GM23338 (cell line): ENCODE measurements around the gene ISY1. TPM values are rescaled to one million over a fixed set of nuclear protein-coding genes. Genes with fewer than 3 reads are reported as not detected.

ENCODE experiments used
- ATAC-seq: fragments of 200-7000 bp; cut with Tn5 transposase; 3 replicates; pipeline ENCODE4 v1.9.1; 2020
- DNase-seq: peaks from one replicate; pipeline ENCODE4 v3.0.0-alpha.2; 2015; ENCODE audit warnings: low spot score
- H2AFZ ChIP-seq: fragments of 200-600 bp; sonication (generic); 2 replicates; pipeline ENCODE4 v1.8.0; 2016; ENCODE audit warnings: antibody characterized with exemption, mild to moderate bottlenecking, moderate library complexity
- H3F3A ChIP-seq: fragments of 200-600 bp; sonication (generic); replicated peaks from 2 replicates; pipeline ENCODE4 v1.8.0; 2017; ENCODE audit warnings: antibody characterized with exemption, mixed run types, low read depth
- H3K27ac ChIP-seq: fragments of 200-600 bp; sonication (generic); 2 replicates; pipeline ENCODE4 v1.6.1; 2016; ENCODE audit warnings: low read depth
- H3K27me3 ChIP-seq: fragments of 200-600 bp; sonication (generic); 2 replicates; pipeline ENCODE4 v1.8.0; 2016; ENCODE audit warnings: mild to moderate bottlenecking, mixed run types, moderate library complexity; ENCODE audit not compliant: insufficient read depth
- H3K36me3 ChIP-seq: fragments of 200-600 bp; sonication (generic); 2 replicates; pipeline ENCODE4 v1.8.0; 2016; ENCODE audit warnings: mild to moderate bottlenecking; ENCODE audit not compliant: insufficient read depth
- H3K4me1 ChIP-seq: fragments of 200-600 bp; sonication (generic); 2 replicates; pipeline ENCODE4 v1.8.0; 2016; ENCODE audit warnings: mild to moderate bottlenecking, moderate library complexity; ENCODE audit not compliant: insufficient read depth
- H3K4me2 ChIP-seq: fragments of 200-600 bp; sonication (generic); 2 replicates; pipeline ENCODE4 v1.7.1; 2017; ENCODE audit warnings: mixed run types
- H3K4me3 ChIP-seq: fragments of 200-600 bp; sonication (generic); 2 replicates; pipeline ENCODE4 v1.6.1; 2016; ENCODE audit warnings: mixed run types
- H3K79me2 ChIP-seq: fragments of 200-600 bp; sonication (generic); replicated peaks from 2 replicates; pipeline ENCODE4 v1.8.0; 2017; ENCODE audit warnings: mild to moderate bottlenecking; ENCODE audit not compliant: insufficient read depth
- H3K9me2 ChIP-seq: fragments of 200-600 bp; sonication (generic); 2 replicates; pipeline ENCODE4 v1.8.0; 2017; ENCODE audit not compliant: insufficient read depth
- H4K20me1 ChIP-seq: fragments of 200-600 bp; sonication (generic); replicated peaks from 2 replicates; pipeline ENCODE4 v1.8.0; 2017; ENCODE audit warnings: mild to moderate bottlenecking; ENCODE audit not compliant: insufficient read depth
- H3K27ac Mint-ChIP-seq: 2 replicates; pipeline ENCODE4 v1.8.0; 2020; ENCODE audit warnings: inconsistent platforms, mild to moderate bottlenecking, moderate library complexity, mixed read lengths
- H3K27me3 Mint-ChIP-seq: 3 replicates; pipeline ENCODE4 v1.8.0; 2022; ENCODE audit warnings: low read depth, mild to moderate bottlenecking, moderate library complexity, mixed read lengths, inconsistent platforms; ENCODE audit not compliant: insufficient read depth, poor library complexity
- H3K36me3 Mint-ChIP-seq: 3 replicates; pipeline ENCODE4 v1.8.0; 2021; ENCODE audit warnings: low read depth, mild to moderate bottlenecking, inconsistent platforms, moderate library complexity, mixed read lengths
- H3K4me1 Mint-ChIP-seq: 3 replicates; pipeline ENCODE4 v1.8.0; 2020; ENCODE audit warnings: mild to moderate bottlenecking, inconsistent platforms, mixed read lengths
- H3K4me3 Mint-ChIP-seq: 3 replicates; pipeline ENCODE4 v1.8.0; 2021; ENCODE audit warnings: moderate library complexity, mild to moderate bottlenecking, inconsistent platforms, mixed read lengths
- H3K9me3 Mint-ChIP-seq: 3 replicates; pipeline ENCODE4 v1.8.0; 2020; ENCODE audit warnings: moderate library complexity, mild to moderate bottlenecking, inconsistent platforms, mixed read lengths
- CREB1 ChIP-seq: fragments of 250-450 bp; sonication (Bioruptor Pico); IDR thresholded peaks from 2 replicates; pipeline ENCODE4 v1.5.0; 2020; ENCODE audit warnings: low read depth, mild to moderate bottlenecking, moderate library complexity
- EZH2 ChIP-seq: fragments of 200-600 bp; sonication (generic); IDR thresholded peaks from one replicate; pipeline ENCODE4 v1.8.0; 2017; ENCODE audit warnings: antibody characterized with exemption, mild to moderate bottlenecking, low read depth; ENCODE audit not compliant: unreplicated experiment
- EZH2phosphoT487 ChIP-seq: fragments of 200-600 bp; sonication (generic); IDR thresholded peaks from one replicate; pipeline ENCODE4 v1.8.1; 2018; ENCODE audit warnings: antibody characterized with exemption; ENCODE audit not compliant: unreplicated experiment
- NANOG ChIP-seq: IDR thresholded peaks from 2 replicates; pipeline ENCODE4 v1.6.1; 2016; ENCODE audit warnings: antibody characterized with exemption, borderline replicate concordance
- POLR2AphosphoS5 ChIP-seq: IDR thresholded peaks from 2 replicates; pipeline ENCODE4 v1.6.1; 2016; ENCODE audit warnings: antibody characterized with exemption, low read depth
- REST ChIP-seq: IDR thresholded peaks from one replicate; pipeline ENCODE4 v1.6.1; 2018; ENCODE audit warnings: antibody characterized with exemption; ENCODE audit not compliant: unreplicated experiment
- STAT1 ChIP-seq: IDR thresholded peaks from one replicate; pipeline ENCODE4 v1.6.1; 2016; ENCODE audit warnings: antibody characterized with exemption; ENCODE audit not compliant: unreplicated experiment
- ZNF114 ChIP-seq: fragments of 250-450 bp; sonication (Bioruptor Pico); IDR thresholded peaks from 2 replicates; pipeline ENCODE4 v1.5.0; 2020; ENCODE audit warnings: mild to moderate bottlenecking, moderate library complexity
- ZNF331 ChIP-seq: fragments of 250-450 bp; sonication (Bioruptor Pico); IDR thresholded peaks from 2 replicates; pipeline ENCODE4 v1.5.0; 2020; ENCODE audit warnings: low read depth, mild to moderate bottlenecking, moderate library complexity
- ZNF462 ChIP-seq: fragments of 250-450 bp; sonication (Bioruptor Pico); IDR thresholded peaks from 2 replicates; pipeline ENCODE4 v1.5.0; 2020; ENCODE audit warnings: mild to moderate bottlenecking, moderate library complexity
- polyA plus RNA-seq: library from polyadenylated mRNA; unstranded; fragments of >200 nt; fragmentation: Nextera tagmentation; extraction: Ambion mirVana; gene quantifications from 2 replicates; pipeline ENCODE4 v1.2.1, GENCODE V29; 2016
- total RNA-seq: library from RNA; depleted of rRNA; stranded (reverse); fragments of >200 nt; shearing (Covaris generic); gene quantifications from 2 replicates; pipeline ENCODE4 v1.2.3, GENCODE V29; 2014
- TF ChIP-seq, protein P1 (sequence below): IDR thresholded peaks from 2 replicates; pipeline ENCODE4 v1.6.1; 2016; ENCODE audit warnings: antibody characterized with exemption

The ISY1 gene
- total and polyA plus RNA-seq, 2 experiments from 2014 or later, result 11.3 to 23.6 TPM

DNA sequence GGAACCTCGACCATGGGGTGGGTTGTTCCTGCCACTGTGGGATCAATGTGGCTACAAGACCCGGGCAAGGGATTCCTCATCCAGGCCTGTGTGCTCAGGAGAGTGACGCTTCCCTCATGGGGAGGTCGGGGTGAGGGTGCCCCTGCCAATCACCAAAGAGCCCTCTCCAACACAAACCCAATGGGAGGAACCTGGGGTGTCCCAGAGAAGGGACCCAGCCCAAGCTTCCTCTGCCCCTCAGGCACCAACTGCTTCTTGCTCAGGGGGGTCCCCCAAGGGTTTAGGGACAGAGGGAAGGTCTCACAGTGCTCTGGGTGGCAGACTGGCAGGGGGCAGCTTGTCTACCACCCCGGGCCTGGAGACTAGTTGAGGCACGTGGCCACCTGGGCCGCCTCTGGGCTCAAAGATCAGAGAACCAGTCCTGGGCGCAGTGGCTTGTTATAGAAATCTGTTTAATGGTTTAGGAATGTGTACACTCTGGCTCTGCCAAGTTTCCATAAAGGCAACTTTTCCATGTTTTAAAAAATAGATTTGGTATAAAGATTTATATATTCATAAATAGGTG, 73.6 kb downstream of the ISY1 start (continued):
- TF ChIP-seq REST, result no peak
- TF ChIP-seq, protein P1, sequence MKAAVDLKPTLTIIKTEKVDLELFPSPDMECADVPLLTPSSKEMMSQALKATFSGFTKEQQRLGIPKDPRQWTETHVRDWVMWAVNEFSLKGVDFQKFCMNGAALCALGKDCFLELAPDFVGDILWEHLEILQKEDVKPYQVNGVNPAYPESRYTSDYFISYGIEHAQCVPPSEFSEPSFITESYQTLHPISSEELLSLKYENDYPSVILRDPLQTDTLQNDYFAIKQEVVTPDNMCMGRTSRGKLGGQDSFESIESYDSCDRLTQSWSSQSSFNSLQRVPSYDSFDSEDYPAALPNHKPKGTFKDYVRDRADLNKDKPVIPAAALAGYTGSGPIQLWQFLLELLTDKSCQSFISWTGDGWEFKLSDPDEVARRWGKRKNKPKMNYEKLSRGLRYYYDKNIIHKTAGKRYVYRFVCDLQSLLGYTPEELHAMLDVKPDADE, result no peak

DNA sequence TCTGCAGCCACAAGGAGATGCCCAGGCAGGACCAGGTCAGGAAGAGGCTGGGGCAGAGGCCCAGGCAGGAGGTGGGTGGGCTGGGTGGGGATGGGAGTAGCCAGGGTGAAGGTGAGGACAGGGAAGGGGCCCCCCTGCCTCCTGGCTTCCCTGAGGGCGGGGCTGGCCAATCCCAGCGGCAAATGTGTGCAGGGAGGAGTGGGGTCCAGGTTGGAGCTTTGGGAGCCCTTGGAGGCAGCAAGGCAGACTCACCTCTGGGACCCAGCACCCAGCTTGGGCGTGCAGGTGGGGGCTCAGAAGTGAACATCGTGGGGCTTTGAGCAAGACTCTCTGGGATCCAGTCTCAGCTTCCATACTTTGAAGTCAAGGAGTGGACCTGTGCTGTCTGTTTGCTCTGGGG, 75.0 kb downstream of the ISY1 start:
- Histone ChIP-seq H3K27ac (no peak overlapping the region), H3K9me2 (no peaks in the 10 kb centered on the region), H3K36me3 (no peaks in the 10 kb centered on the region), H3K4me2 (no peak overlapping the region), H2AFZ (no peak overlapping the region), H3F3A (no peaks in the 10 kb centered on the region), H3K4me1 (no peaks in the 10 kb centered on the region), H3K4me3 (no peak overlapping the region), H4K20me1 (no peaks in the 10 kb centered on the region), H3K79me2 (no peaks in the 10 kb centered on the region), H3K27me3 (no peaks in the 10 kb centered on the region)
- no peak for DNase-seq
- Mint-ChIP-seq H3K27ac (no peak overlapping the region; the same call in 1 of the 2 replicates), H3K9me3 (no peaks in the 10 kb centered on the region), H3K27me3 (peaks cover 6% of the 10 kb centered on the region), H3K4me3 (no peak overlapping the region), H3K36me3 (no peaks in the 10 kb centered on the region), H3K4me1 (no peaks in the 10 kb centered on the region)
- no peak for ATAC-seq
- TF ChIP-seq CREB1 (CRISPR knock-in tag) (no peak), EZH2phosphoT487 (no peak), POLR2AphosphoS5 (no peak; the same call in 1 of the 2 replicates), ZNF462 (CRISPR knock-in tag) (no peak), NANOG (no peak), STAT1 (no peak), ZNF331 (CRISPR knock-in tag) (no peak), ZNF114 (CRISPR knock-in tag) (no peak), EZH2 (no peak)
- TF ChIP-seq, protein P1, result no peak
